Keratinocyte (primary cell): ENCODE results near the gene SLIT3. TPM values are rescaled to one million over a fixed set of nuclear protein-coding genes. Genes with fewer than 3 reads are reported as not detected.

Source experiments
- DNase-seq: peaks from one replicate; pipeline ENCODE4 v3.0.0-alpha.2; 2011; ENCODE audit warnings: low read depth, missing footprints, low spot score
- FAIRE-seq: peaks from 2 replicates; lab custom pipeline; 2011; peaks lifted over from hg19 to GRCh38; lab: Jason Lieb, UNC
- H2AFZ ChIP-seq: 2 replicates; pipeline ENCODE4 v1.6.0; 2012; ENCODE audit warnings: low read length, control low read depth, inconsistent platforms; ENCODE audit not compliant: control insufficient read depth
- H3K27ac ChIP-seq: 2 replicates; pipeline ENCODE4 v1.5.1; 2011; ENCODE audit warnings: low read length; ENCODE audit not compliant: control insufficient read depth, insufficient read depth
- H3K27me3 ChIP-seq: 3 replicates; pipeline ENCODE4 v1.6.0; 2011; ENCODE audit warnings: low read length; ENCODE audit not compliant: control insufficient read depth, insufficient read depth; ENCODE audit errors: extremely low read depth
- H3K36me3 ChIP-seq, 2 experiments: 2 replicates in 1 of 2; 3 replicates in 1 of 2; pipeline ENCODE4 v1.5.1; 2011; ENCODE audit warnings: low read length in 2 of 2, mild to moderate bottlenecking in 1 of 2; ENCODE audit not compliant: control insufficient read depth in 2 of 2, insufficient read depth in 2 of 2; ENCODE audit errors: extremely low read depth in 1 of 2
- H3K4me1 ChIP-seq: 3 replicates; pipeline ENCODE4 v1.5.1; 2011; ENCODE audit warnings: low read length; ENCODE audit not compliant: control insufficient read depth, insufficient read depth; ENCODE audit errors: extremely low read depth
- H3K4me2 ChIP-seq: 3 replicates; pipeline ENCODE4 v1.6.0; 2011; ENCODE audit warnings: low read depth, low read length; ENCODE audit not compliant: control insufficient read depth, insufficient read depth; ENCODE audit errors: extremely low read depth
- H3K4me3 ChIP-seq, 3 experiments: fragments of 200-600 bp in 1 of 3; sonication (generic) in 1 of 3; 2 replicates in 2 of 3; 3 replicates in 1 of 3; pipeline ENCODE4 v1.5.1; 2011 to 2016; ENCODE audit warnings: low read length in 3 of 3, mild to moderate bottlenecking in 3 of 3, control low read depth in 2 of 3, inconsistent platforms in 1 of 3, low read depth in 1 of 3, mixed read lengths in 1 of 3, mixed run types in 1 of 3, moderate library complexity in 1 of 3; ENCODE audit not compliant: control insufficient read depth in 2 of 3, insufficient read depth in 2 of 3; ENCODE audit errors: extremely low read depth in 1 of 3
- H3K79me2 ChIP-seq: 2 replicates; pipeline ENCODE4 v1.6.0; 2012; ENCODE audit warnings: low read length; ENCODE audit not compliant: control insufficient read depth, insufficient read depth
- H3K9ac ChIP-seq: 3 replicates; pipeline ENCODE4 v1.6.0; 2011; ENCODE audit warnings: low read length; ENCODE audit not compliant: control insufficient read depth, insufficient read depth; ENCODE audit errors: extremely low read depth
- H3K9me1 ChIP-seq: 3 replicates; pipeline ENCODE4 v1.6.0; 2011; ENCODE audit warnings: low read length; ENCODE audit not compliant: control insufficient read depth, insufficient read depth; ENCODE audit errors: extremely low read depth
- H3K9me3 ChIP-seq: 2 replicates; pipeline ENCODE4 v1.5.1; 2012; ENCODE audit warnings: low read depth, low read length; ENCODE audit not compliant: control insufficient read depth
- H4K20me1 ChIP-seq: 3 replicates; pipeline ENCODE4 v1.6.0; 2011; ENCODE audit warnings: low read length; ENCODE audit not compliant: control insufficient read depth, insufficient read depth; ENCODE audit errors: extremely low read depth
- EZH2 ChIP-seq: IDR thresholded peaks from one replicate; pipeline ENCODE4 v1.6.1; 2012; ENCODE audit warnings: inconsistent platforms, mild to moderate bottlenecking, low read length, moderate library complexity
- dilution Hi-C: fragments of 300-500 bp; cut with MboI; formaldehyde crosslinking; loops from one replicate; pipeline ENCODE4 v1.7.0; 2020; ENCODE audit warnings: low sequenced_read_pairs; ENCODE audit not compliant: extremely low pct_ligation_motif_present
- polyA plus RNA-seq, 5 experiments: library from polyadenylated mRNA; depleted of rRNA in 3 of 5; stranded (reverse) in 3 of 5; stranded (forward) in 1 of 5; unstranded in 1 of 5; fragments of >200 nt; gene quantifications; 1 replicate in 1 of 5; 2 replicates in 3 of 5; 3 replicates in 1 of 5; pipeline versions ENCODE4 v1.2.1 to v1.2.3, GENCODE V29; 2011 to 2012; ENCODE audit warnings: missing spikeins in 2 of 5, low read depth in 1 of 5, low replicate concordance in 1 of 5
- TF ChIP-seq, protein P1 (sequence below), 3 experiments: IDR thresholded peaks in 1 of 3; conservative IDR thresholded peaks in 1 of 3; optimal IDR thresholded peaks in 1 of 3; 2 replicates in 2 of 3; 3 replicates in 1 of 3; pipeline versions ENCODE3 to v1.5.1; 2011; ENCODE audit warnings: low read length in 3 of 3, mild to moderate bottlenecking in 3 of 3, moderate library complexity in 2 of 3, control low read depth in 1 of 3, inconsistent platforms in 1 of 3; ENCODE audit not compliant: insufficient read depth in 2 of 3; ENCODE audit errors: extremely low read depth in 1 of 3

Gene SLIT3
- polyA plus RNA-seq, 1 donor (not counting 4 experiments of a cell fraction or from before 2014, with no cell fraction given), result 2.4 TPM

DNA sequence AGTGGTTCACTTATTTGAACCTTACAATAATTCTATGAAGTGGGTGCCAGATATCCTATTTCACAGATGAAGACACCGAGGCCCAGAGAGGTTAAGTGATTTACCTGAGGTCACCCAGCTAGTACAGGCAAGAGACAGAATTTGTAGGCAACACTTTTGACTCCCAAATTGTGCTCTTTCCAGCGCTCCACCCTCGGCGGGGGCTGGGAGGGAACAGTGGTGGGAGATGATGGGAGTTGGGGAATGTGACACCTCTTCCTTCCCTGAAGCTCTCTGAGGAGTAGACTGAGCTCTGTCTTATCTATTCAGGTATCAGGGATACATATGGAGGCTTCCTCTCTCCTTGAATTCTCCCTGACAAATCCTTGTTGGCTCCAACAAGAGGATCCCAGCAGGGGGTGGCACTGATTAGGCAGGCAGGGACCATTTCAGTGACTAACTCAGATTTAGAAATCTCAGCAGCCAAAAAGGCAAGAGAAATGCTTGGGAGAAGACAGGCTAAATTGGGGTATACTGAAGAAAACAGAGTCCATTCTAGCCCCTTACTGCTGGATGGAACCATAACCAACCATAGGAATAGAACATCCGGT, 626.0 kb downstream of the SLIT3 start:
- FAIRE-seq, result no peak
- Histone ChIP-seq H3K4me1 (no peaks in the 10 kb centered on the region), H3K27me3 (no peaks in the 10 kb centered on the region), H3K4me3 (no peak overlapping the region), H3K36me3 (no peaks in the 10 kb centered on the region), H3K4me2 (no peak overlapping the region), H3K27ac (no peak overlapping the region), H3K9ac (no peak overlapping the region), H2AFZ (no peak overlapping the region), H3K79me2 (no peaks in the 10 kb centered on the region), H4K20me1 (no peaks in the 10 kb centered on the region), H3K9me1 (no peaks in the 10 kb centered on the region), H3K9me3 (no peaks in the 10 kb centered on the region)
- dilution Hi-C loops, result no loop called here
- TF ChIP-seq EZH2, result no peak
- TF ChIP-seq, protein P1, sequence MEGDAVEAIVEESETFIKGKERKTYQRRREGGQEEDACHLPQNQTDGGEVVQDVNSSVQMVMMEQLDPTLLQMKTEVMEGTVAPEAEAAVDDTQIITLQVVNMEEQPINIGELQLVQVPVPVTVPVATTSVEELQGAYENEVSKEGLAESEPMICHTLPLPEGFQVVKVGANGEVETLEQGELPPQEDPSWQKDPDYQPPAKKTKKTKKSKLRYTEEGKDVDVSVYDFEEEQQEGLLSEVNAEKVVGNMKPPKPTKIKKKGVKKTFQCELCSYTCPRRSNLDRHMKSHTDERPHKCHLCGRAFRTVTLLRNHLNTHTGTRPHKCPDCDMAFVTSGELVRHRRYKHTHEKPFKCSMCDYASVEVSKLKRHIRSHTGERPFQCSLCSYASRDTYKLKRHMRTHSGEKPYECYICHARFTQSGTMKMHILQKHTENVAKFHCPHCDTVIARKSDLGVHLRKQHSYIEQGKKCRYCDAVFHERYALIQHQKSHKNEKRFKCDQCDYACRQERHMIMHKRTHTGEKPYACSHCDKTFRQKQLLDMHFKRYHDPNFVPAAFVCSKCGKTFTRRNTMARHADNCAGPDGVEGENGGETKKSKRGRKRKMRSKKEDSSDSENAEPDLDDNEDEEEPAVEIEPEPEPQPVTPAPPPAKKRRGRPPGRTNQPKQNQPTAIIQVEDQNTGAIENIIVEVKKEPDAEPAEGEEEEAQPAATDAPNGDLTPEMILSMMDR (optimal IDR thresholded peaks at IDR 0.05 in 1 of 3, IDR thresholded peaks at IDR 0.05 in 1 of 3, conservative IDR thresholded peaks at IDR 0.05 in 1 of 3; ENCODE audit: extremely low read depth in 1 of 3, insufficient read depth in 2 of 3, low read length in 3 of 3), result no peak
- DNase-seq, result no peak

DNA sequence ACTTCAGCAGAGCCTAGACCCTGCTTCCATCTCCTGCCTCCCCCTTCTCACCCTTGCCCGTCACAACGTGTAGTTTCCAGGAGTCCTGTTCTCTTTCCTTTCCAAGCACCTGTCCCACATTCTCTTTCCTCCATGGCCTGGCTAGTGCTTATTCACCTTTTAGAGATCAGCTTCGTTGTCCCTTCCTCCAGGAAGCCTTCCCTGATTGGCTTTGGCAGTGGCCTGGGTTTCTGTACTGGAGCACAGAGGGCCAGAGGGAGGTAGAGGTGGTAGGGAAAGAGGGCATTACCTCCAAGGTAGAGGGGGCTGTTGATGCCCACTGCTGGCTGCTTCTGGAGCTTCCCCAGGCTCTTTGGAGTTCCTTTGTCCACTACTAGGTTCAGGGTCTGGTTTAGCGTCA, 628.1 kb downstream of the SLIT3 start:
- FAIRE-seq (no peak), DNase-seq (no peak)
- H3K79me2 ChIP-seq, result no peaks in the 10 kb centered on the region
- no peak overlapping the region for H3K27ac ChIP-seq
- dilution Hi-C loops, result no loop called here
- no peaks in the 10 kb centered on the region for H3K9me3 ChIP-seq
- no peak overlapping the region for H3K4me2 ChIP-seq
- no peak overlapping the region for H3K4me3 ChIP-seq
- H3K9ac ChIP-seq, result no peak overlapping the region
- H3K4me1 ChIP-seq, result no peaks in the 10 kb centered on the region
- no peak for TF ChIP-seq EZH2
- TF ChIP-seq, protein P1 (optimal IDR thresholded peaks at IDR 0.05 in 1 of 3, IDR thresholded peaks at IDR 0.05 in 1 of 3, conservative IDR thresholded peaks at IDR 0.05 in 1 of 3; ENCODE audit: extremely low read depth in 1 of 3, insufficient read depth in 2 of 3, low read length in 3 of 3), result no peak
- H3K36me3 ChIP-seq, result no peaks in the 10 kb centered on the region
- H4K20me1 ChIP-seq, result no peaks in the 10 kb centered on the region
- H2AFZ ChIP-seq, result no peak overlapping the region
- no peaks in the 10 kb centered on the region for H3K27me3 ChIP-seq
- no peaks in the 10 kb centered on the region for H3K9me1 ChIP-seq
